Loucy (cell line): ENCODE measurements around the gene ECEL1.

Experiments
- EZH2phosphoT487 ChIP-seq: fragments of 200-600 bp; IDR thresholded peaks from 2 replicates; pipeline ENCODE4 v1.6.1; 2018; ENCODE audit warnings: antibody characterized with exemption, mild to moderate bottlenecking, moderate library complexity, borderline replicate concordance
- TF ChIP-seq, protein P1 (sequence below): fragments of 200-600 bp; sonication (generic); conservative IDR thresholded peaks from 2 replicates; pipeline ENCODE4 v1.5.1; 2014; ENCODE audit warnings: mild to moderate bottlenecking, antibody characterized with exemption, low read length

DNA sequence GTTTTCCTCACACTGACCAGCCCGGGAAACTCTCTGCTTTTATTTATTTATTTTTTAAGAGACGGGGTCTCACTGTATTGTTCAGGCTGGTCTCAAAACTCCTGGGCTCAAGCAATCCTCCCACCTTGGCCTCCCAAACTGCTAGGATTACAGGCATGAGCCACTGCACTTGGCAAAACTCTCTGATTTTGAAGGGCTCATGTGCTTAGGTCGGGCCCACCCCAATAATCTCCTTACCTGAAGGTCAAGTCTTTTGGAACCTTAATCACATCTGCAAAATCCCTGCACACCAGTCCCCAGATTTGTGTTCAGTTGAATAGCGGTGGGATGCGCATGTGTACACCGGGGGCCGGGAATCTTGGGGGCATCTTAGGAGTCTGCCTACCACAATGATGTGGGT lies 7.7 kb upstream of the ECEL1 start:
- TF ChIP-seq, protein P1, sequence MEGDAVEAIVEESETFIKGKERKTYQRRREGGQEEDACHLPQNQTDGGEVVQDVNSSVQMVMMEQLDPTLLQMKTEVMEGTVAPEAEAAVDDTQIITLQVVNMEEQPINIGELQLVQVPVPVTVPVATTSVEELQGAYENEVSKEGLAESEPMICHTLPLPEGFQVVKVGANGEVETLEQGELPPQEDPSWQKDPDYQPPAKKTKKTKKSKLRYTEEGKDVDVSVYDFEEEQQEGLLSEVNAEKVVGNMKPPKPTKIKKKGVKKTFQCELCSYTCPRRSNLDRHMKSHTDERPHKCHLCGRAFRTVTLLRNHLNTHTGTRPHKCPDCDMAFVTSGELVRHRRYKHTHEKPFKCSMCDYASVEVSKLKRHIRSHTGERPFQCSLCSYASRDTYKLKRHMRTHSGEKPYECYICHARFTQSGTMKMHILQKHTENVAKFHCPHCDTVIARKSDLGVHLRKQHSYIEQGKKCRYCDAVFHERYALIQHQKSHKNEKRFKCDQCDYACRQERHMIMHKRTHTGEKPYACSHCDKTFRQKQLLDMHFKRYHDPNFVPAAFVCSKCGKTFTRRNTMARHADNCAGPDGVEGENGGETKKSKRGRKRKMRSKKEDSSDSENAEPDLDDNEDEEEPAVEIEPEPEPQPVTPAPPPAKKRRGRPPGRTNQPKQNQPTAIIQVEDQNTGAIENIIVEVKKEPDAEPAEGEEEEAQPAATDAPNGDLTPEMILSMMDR: no peak
- TF ChIP-seq EZH2phosphoT487: no peak
